ELR (cell line): ENCODE data around the gene HMGCS2.
A peak's percentile ranks its signal among the peaks of the same experiment; 100 is the strongest.
"Not testable (repeated sequence)": the region's sequence is repeated elsewhere in the genome, so short reads cannot be mapped to it uniquely, and the experiment has no call there.

Source experiments
- DNase-seq: peaks from one replicate; pipeline ENCODE4 v3.0.0-alpha.2; 2015; ENCODE audit warnings: low read depth

Gene HMGCS2

DNA sequence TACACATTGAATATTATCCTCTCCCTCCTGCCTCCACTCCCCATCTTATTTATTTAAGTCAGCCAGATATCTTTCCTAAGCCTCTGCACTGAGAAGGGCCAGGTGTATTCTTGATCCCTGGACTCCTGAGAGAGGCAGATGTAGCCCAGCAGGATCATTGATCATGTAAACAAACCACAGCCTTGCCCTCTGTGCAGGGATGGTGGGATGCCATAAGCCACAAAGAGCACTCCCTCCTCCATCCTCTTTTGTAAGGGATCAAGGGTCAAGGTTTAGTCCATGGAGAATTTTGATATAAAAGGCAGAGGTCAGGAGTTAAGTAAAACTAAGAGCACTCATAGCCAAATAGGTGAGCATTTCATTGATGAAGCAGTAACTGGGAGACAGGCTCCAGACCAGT is 39.7 kb downstream of the HMGCS2 start:
- no peak for DNase-seq

DNA sequence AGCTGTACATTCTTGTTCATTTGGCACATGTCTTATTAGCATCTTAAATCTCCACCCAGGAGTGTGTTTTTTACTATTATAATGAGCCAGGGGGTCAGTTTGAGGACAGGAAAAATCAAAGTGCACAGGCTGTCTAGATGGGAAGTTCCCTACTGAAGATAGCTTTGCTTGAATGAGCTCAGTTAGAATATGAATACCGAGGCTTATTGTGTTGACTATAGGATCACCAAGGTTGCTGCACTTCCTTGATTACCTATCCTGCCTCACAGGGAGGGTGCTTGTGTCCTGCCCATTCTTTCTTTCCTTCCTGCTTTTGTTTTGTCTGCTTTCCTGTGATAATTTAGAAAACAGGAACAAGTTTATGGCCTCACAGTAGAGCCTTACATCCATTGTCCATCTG is 40.7 kb downstream of the HMGCS2 start:
- DNase-seq: no peak

GRCh38 chr1:119725626-119726025 is 43.1 kb downstream of the HMGCS2 start:
- no peak for DNase-seq

DNA sequence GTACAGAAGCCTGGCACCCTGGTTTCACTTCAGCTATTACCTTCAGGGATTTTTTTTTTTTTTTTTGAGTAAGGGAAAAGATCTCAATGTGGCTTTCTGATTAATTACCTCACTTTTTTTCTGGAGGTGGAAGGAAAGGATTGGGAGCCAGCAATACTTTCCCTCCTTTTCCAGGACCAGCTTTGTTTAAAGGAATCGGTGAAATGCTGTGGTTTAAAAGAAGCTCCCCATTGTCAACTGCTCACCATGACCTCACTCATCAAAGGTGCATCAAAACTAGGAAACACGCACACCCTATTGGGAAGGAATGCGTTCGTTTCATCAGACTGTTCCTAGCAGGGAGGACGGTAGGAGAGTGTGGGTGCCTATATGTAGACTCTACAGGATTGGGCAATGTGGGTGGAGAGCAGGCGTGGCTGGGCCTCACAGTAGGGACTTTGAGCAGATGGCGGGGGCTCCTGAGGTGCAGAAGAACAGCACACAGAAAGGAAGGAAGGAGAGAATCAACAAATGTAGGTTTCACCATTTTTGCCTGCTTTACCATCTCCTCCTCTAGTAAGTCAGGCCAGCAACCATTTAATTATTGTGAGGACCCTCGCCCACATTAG is 44.0 kb downstream of the HMGCS2 start:
- DNase-seq: no peak

- no peak for DNase-seq
Measured at GRCh38 chr1:119721896-119722295, 46.8 kb downstream of the HMGCS2 start.

GRCh38 chr1:119720866-119721440 is 47.8 kb downstream of the HMGCS2 start:
- peak; percentile 68 for DNase-seq

- no peak for DNase-seq
Measured at GRCh38 chr1:119718972-119719371, 49.7 kb downstream of the HMGCS2 start.

DNA sequence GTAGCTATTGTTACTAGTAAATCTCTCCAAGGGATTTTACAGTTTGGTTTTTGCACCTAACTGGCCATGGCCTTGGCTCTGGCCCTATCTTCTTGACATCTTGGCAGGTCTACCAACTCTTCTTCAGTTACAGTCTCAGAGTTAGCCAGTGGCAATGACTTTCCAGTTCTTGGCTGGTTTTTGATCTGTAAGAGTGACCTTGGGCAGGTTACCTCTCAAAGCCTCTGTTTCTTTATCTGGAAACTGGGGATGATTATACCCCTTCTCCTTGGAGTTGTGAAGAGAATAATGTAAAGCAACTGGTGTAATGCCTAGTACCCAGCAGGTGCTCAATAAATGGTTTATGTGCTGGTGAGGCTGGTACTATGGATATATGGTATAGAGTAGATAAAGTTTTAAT is 50.3 kb downstream of the HMGCS2 start:
- DNase-seq: no peak

DNA sequence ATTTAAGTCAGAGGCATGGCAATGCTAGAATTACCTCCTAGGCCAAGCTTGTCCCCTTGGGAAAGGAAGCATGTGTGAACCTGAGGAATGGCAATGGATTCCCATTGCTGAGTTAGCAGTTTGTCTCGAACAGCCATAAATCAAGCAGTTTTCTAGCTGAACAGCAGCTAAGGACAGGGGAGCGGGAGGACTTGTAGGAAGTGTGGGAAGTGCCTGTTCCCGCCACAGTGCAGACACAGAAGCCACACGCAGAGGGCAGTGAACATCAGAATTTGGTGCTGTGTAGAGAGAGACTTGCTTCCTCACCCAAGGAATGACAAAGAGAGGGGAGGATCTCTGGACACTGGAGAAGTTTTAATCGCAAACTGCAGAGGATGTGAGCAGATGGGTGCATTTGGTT is 53.2 kb downstream of the HMGCS2 start:
- DNase-seq: peak; percentile 18

DNA sequence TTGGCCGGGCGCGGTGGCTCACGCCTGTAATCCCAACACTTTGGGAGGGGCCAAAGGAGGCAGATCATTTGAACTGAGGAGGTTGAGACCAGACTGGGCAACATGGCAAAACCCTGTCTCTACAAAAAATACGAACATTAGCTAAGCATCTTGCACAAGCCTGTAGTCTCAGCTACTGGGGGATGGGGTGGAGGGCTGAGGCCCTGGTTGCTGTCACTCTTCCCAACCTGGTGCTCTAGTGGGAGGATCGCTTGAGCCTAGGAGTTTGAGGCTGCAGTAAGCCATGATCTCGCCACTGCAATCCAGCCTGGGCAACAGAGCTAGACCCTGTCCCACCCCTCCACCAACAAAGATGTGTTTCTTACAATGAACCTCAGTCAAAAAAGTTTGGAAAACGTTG is 54.1 kb downstream of the HMGCS2 start:
- DNase-seq: no peak

DNA sequence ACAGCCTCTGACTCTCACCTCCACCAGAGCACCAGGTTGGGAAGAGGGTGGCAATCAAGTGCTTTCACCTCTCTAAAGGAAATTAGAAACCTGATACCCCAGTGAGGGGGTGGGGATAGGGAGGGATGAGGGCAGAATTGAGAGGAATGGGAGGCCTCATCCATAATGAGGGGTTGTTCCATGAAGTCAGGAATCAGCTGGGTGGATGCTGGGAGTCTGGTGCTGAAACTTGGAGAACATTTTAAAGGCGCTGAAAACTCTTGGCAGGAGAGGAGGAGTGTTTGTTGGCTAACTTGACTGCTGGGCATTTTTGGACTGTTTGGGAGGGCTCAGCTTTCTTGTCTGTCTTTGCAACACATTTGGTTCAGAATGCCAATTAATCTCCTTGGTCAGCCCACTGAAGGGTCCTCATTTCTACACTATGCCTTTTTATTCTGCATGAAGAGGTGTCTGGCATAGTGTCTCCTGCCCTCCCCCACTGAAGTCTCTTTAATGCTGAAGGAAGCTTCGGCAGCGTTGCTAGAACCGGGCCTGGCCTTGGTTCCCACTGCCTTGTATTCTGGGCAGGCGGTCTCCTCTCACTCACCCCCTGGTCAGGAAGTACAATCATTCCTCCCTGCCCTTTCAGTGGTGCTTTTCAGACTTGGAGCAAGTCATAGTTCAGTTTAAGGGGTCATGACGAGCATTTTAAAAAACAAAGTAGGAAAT is 54.8 kb downstream of the HMGCS2 start:
- no peak for DNase-seq

GRCh38 chr1:119713039-119713748 is 55.5 kb downstream of the HMGCS2 start:
- DNase-seq: peak; percentile 37

DNA sequence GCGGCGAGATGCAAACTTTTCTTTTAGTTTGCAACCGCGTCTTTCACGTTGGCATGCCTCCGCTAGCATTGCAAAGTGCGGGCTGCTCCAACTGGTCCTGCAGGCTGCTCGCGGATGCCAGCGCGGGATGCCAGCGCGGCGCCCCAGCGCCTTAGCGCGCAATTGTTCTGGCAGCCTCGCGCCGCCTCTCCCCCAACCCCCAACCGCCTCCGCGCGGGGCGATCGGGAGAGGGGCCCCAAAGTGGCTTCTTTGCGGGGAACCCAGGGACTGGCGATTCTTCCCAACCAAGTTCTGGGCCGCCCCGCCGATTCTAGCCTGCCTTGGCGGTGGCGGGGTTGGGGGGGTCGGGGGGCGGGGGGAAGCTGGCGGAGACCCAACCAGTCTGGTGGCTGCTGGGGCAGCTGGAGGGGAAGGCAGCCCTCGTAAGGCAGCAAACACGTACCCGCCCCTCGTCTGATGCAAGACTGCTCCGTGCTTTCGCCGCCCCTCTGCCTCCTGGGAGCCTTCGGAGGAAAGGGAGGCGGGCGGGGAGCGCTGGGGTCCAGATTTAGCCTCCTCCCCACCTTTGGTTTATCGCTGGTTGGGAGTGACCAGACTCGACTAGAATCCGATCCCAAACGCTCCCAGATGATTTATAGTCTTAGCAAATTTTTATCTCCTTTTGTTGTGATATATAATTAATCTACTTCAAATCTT is 56.2 kb downstream of the HMGCS2 start:
- peak; percentile 91 for DNase-seq

DNA sequence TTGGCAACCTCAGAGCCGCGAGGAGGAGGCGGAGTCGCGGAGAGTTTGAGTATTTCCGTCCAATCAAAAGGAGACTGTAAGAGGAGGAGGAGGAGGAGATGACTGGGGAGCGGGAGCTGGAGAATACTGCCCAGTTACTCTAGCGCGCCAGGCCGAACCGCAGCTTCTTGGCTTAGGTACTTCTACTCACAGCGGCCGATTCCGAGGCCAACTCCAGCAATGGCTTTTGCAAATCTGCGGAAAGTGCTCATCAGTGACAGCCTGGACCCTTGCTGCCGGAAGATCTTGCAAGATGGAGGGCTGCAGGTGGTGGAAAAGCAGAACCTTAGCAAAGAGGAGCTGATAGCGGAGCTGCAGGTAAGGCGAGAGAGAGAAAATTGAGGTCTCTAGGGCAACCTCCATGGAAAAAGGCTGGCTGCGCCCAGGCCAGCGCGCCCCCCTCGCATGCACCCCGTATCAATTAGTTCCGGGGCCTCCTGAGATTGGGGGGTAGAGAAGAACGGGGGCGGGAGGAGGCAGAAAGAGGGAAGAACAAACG is 56.8 kb downstream of the HMGCS2 start, which contains the start of gene PHGDH:
Gene PHGDH, plus strand, starts transcription at position 131 of the 538 bp plus-strand sequence. Its CDS starts 89 bp downstream, at position 220.
- DNase-seq: peak; percentile 93

GRCh38 chr1:119711356-119711803 is 57.3 kb downstream of the HMGCS2 start:
- DNase-seq: not testable (repeated sequence)

DNA sequence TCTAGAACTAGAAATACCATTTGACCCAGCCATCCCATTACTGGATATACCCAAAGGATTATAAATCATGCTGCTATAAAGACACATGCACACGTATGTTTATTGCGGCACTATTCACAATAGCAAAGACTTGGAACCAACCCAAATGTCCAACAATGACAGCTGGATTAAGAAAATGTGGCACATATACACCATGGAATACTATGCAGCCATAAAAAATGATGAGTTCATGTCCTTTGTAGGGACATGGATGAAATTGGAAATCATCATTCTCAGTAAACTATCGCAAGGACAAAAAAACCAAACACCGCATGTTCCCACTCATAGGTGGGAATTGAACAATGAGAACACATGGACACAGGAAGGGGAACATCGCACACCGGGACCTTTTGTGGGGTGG is 62.1 kb downstream of the HMGCS2 start:
- not testable (repeated sequence) for DNase-seq

DNA sequence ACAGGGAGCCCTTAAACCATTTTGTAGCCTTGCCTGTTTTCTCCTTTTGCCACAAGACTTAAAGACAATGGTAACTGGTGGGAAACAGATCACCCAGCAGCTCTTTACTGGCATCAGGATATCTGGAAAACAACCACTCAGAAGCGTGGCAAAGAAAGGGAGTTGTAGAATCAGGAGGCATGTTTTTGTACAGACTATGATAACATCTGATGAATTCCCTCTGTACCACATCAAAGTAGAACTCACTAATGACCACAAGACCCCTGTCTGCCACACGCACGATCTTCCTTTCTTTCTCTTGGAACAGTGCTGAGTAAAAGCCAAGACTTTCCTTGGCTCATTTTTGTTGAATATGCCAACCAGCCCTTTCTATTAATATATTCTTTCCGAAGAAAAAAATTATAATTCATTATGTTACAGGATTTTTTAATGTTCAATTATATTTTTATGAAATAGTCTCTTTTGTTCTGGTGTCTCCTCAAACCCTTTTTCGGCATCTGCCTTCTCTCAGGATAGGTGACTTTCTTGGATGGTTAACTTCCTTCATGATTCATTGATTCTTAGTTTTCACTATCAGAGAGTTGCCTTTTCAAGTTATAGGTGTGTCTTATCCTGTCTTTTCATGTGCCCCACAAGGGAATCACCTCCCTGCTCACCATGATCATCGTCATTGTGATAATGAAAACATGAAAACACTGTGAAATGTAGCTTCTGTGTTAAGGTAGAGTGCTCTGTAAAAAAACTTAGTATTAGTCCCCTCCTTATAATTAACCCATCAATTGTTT is 64.8 kb downstream of the HMGCS2 start:
- DNase-seq: no peak

- peak; percentile 81 for DNase-seq
Measured at GRCh38 chr1:119702384-119702783, 66.3 kb downstream of the HMGCS2 start.

DNA sequence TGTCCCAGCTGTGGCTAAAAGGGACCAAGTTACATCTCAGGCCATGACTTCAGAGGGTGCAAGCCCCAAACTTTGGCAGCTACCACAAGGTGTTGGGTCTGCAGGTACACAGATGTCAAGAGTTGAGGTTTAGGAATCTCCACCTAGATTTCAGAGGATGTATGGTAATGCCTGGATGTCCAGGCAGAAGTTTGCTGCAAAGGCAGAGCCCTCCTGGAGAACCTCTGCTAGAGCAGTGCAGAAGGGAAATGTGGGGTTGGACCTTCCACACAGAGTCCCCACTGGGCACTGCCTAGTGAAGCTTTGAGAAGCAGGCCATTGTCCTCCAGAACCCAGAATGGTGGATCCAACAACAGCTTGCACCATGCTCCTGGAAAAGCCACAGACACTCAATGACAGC is 67.0 kb downstream of the HMGCS2 start:
- no peak for DNase-seq

- DNase-seq: no peak
Measured at GRCh38 chr1:119700326-119700725, 68.4 kb downstream of the HMGCS2 start.
